ENCODE results near the gene EVA1A.

EVA1A gene

GRCh38 chr2:75560768-75561565, at the start of gene EVA1A:
TSS of gene EVA1A (minus strand) at chr2:75560939. CDS start at chr2:75518140, 42,799 bp downstream.
- peak; percentile 6 for DNase-seq

- no peak for DNase-seq
These were observed 49.3 kb upstream of the EVA1A start for GRCh38 chr2:75609937-75610508.

- no peak for DNase-seq
These were observed 48.6 kb upstream of the EVA1A start for GRCh38 chr2:75609334-75609689.

GRCh38 chr2:75608684-75609333, 48.1 kb upstream of the EVA1A start:
- peak; percentile 72 for DNase-seq

GRCh38 chr2:75607988-75608683, 47.4 kb upstream of the EVA1A start:
- DNase-seq = peak; percentile 13

- no peak for DNase-seq
These were observed 46.7 kb upstream of the EVA1A start for GRCh38 chr2:75607400-75607798.

GRCh38 chr2:75606761-75607399, 46.1 kb upstream of the EVA1A start:
- no peak for DNase-seq

- DNase-seq = no peak
These were observed 45.2 kb upstream of the EVA1A start for GRCh38 chr2:75605770-75606529.

GRCh38 chr2:75604484-75604883, 43.7 kb upstream of the EVA1A start:
- no peak for DNase-seq

GRCh38 chr2:75603477-75603876, 42.7 kb upstream of the EVA1A start:
- no peak for DNase-seq

GRCh38 chr2:75602724-75603342, 42.1 kb upstream of the EVA1A start:
- DNase-seq = no peak

- no peak for DNase-seq
These were observed 39.8 kb upstream of the EVA1A start for GRCh38 chr2:75600461-75601011.

GRCh38 chr2:75598589-75599155, 37.9 kb upstream of the EVA1A start:
- DNase-seq = peak; percentile 43

- no peak for DNase-seq
These were observed 37.2 kb upstream of the EVA1A start for GRCh38 chr2:75597949-75598348.

- no peak for DNase-seq
These were observed 36.0 kb upstream of the EVA1A start for GRCh38 chr2:75596784-75597183.

- DNase-seq = no peak
These were observed 35.0 kb upstream of the EVA1A start for GRCh38 chr2:75595541-75596395.

GRCh38 chr2:75594596-75594995, 33.9 kb upstream of the EVA1A start:
- DNase-seq = no peak

GRCh38 chr2:75592888-75593287, 32.1 kb upstream of the EVA1A start:
- no peak for DNase-seq

GRCh38 chr2:75592030-75592429, 31.3 kb upstream of the EVA1A start:
- DNase-seq = no peak

Measured in NCI-H82 (cell line).